Endometrial microvascular endothelial cells (primary cell): ENCODE data around the gene DSCAML1. TPM values are rescaled to one million over a fixed set of nuclear protein-coding genes. Genes with fewer than 3 reads are reported as not detected.
"Not testable (repeated sequence)": the region's sequence is repeated elsewhere in the genome, so short reads cannot be mapped to it uniquely, and the experiment has no call there.

ENCODE experiments used
- in situ Hi-C: cut with HindIII; loops from 2 replicates; pipeline ENCODE4 v1.10.0; 2017; ENCODE audit warnings: low sequenced_read_pairs, low pct_unique_long_range_greater_than_20kb; ENCODE audit errors: inconsistent ontology term
- total RNA-seq: library from RNA; depleted of rRNA; stranded (reverse); fragments of >200 nt; gene quantifications from one replicate; pipeline ENCODE4 v1.2.3, GENCODE V29; 2015; ENCODE audit errors: inconsistent ontology term

DSCAML1 gene
- total RNA-seq, 1 donor from 2014 or later, result not detected

DNA sequence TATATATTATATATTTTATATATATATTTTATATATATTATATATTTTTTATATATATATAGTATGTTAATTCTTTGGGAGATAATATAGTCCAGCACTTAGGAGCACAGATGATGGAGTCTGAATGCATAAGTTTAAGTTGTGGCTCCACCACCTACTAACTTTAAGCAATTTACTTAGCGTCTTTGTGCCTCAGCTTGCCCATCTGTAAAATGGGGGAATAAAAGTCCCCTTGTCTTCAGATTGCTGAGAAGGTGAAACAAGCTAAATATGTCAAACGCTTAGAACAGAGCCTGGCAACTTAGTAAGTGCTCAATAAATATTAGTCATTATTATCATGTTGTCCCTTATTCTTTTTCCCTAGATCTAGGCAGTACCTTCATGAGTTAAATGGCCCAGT lies 27.5 kb downstream of the DSCAML1 start:
- in situ Hi-C loops, result no loop called here

- in situ Hi-C loops, result no loop called here
Observed at GRCh38 chr11:117768506-117768905, 28.5 kb downstream of the DSCAML1 start.

- in situ Hi-C loops, result no loop called here
Observed at GRCh38 chr11:117767071-117767470, 29.9 kb downstream of the DSCAML1 start.

DNA sequence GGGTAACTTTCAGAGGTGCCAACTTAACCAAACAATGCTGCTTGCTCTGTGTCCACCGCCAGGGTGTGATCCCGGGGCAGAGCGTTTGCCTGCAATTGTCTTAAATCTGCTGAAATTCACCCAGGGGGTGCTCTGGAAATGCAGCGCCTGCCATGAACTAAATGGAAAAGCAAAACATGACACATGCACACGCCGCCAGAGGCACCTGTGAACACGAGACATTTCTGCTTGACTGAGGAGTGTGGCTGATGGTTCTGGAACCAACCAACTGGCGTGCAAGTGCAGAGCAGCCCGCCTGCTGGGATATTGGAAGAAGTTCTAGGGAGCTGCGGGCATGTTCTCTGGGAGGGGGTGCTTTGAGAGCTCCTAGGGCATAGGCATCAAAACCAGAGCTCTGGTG lies 30.4 kb downstream of the DSCAML1 start:
- in situ Hi-C loops, result no loop called here

DNA sequence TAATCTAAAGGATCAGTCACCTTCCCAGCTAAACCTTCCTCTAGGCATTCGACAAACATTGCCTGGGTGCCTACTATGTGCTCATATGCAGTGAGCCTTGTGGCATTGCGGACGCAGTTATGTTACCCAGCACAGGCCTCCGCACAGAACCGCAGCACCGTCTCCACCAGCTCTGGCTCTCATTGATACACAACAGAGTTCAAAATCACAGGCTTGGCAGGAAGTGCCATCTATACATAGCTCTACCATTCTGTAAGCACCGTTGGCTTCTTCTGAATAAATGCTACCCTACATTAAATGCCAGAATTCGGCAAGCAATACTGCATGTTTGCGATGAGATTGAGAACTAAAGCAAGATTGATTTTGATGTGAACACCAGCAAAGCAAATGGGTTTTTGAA lies 31.0 kb downstream of the DSCAML1 start:
- in situ Hi-C loops, result no loop called here

GRCh38 chr11:117765068-117765467 lies 31.9 kb downstream of the DSCAML1 start:
- in situ Hi-C loops, result no loop called here

GRCh38 chr11:117763465-117763864 lies 33.6 kb downstream of the DSCAML1 start:
- in situ Hi-C loops, result not testable (repeated sequence)

- in situ Hi-C loops, result no loop called here
Observed at GRCh38 chr11:117761993-117762392, 35.0 kb downstream of the DSCAML1 start.

DNA sequence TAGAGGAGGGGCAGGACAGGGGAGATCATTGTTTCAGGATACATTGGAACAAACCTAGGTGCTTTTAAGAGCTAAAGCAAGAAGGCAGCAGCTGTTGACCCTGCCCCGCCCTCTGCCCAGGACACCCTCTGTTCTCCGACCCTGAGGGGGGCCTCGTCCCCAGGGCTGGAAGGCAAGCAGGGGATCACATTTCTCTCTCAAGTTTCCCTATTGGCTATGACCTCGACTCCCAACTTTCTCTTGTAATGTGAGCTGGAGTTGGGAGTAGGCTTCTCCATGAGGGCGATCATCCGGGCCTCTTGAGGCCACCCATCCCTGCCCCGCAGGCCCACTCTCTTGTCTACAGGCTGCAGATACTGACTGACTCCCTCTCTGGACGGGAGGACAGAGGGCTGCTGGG lies 37.7 kb downstream of the DSCAML1 start:
- in situ Hi-C loops, result no loop called here

DNA sequence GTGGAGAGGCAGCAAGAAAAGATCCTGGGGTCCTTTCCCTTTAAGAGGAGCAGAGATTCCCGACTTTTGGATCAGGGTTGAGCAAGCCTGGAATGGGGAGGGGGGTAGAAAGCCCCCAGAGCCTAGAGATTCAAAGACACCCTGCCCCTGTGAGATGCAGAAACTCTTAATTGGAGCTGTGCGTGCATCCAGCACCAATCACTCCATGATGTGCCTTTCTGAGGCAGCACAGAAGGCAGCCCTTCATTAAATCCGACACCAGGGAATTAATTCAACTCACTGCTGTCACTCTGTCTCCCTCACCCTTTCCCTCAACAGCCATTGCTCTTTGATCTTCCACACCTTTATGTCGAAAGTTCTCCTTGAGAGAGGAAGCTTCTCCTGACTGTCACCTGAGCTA lies 43.0 kb downstream of the DSCAML1 start:
- in situ Hi-C loops, result no loop called here

DNA sequence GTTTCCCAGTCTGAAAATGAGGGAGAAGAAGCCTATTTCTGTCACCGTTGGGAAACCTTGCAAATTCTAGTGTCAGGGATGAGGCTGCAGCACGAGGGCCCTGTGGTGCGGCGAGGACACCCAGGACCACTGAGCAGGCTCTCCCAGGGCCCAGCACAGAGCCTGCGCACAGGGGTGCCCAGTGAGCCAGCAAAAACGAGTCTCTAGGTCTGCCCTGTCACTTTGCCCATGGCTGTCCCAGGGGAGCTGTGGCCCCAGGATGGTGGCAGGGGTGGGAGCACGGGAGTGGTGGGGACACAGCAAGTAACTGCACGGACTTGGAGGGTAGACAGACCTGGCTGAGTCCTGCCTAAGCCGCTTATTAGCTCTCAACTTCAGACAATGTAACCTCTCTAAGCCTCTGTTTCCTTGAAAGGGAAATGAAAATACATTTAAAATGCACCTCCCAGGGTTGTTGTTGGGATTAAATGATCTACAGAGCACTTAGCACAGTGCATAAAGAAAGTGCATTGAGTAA lies 44.2 kb downstream of the DSCAML1 start:
- in situ Hi-C loops, result no loop called here

DNA sequence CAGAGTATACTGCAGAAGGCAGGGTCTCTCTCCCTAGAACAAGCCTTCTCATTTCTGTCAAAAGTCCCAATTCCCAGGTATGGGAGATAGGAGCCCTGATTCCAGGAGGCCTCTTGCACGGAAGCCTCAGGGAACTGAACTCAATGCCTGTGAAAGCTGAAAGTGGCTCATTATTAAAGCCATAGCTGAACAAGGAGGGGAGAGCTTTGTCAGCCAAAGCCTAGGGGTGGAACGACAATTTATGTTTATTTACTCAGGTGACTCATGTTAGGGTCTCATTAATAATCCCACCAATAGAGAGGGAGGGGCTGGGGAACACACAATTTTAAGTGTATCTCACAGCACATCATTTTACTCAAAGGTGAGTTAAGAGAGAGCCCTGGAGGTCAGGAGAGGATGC lies 44.9 kb downstream of the DSCAML1 start:
- in situ Hi-C loops, result no loop called here

DNA sequence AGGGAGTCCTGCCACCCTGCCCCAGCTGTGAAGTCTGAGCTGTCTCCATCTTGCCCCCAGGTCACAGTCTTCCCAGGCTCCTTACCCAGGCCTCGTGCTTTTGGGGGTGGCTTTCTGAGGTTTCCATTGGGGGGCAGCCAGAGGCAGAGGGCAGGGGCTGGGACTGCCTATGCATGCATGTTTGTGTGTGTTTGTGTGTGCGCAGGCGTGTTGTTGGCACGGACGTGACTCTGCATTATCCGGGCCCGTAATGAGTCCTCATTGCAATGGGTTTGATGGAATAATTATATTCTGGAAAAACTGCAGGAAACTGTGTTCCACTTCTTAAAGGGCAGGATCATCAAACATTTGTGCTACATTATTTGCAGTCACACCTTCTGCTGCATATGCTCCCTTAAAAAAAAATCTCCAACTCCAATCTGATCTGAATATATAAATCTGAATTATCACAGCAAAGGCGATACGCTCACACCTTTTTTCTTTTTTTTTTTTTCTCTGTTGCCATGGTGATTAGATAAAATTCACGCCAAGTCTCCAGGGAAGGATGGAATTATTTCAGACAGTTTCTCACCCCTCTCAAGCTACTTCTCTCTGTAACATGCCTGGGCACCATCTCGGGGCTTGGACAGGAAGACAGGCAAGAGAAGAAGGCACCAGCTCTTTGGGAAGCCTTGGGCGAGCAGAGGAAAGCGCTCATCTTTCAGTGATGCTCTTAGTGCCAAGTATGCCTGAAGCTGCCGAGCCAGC lies 45.9 kb downstream of the DSCAML1 start:
- in situ Hi-C loops, result no loop called here

DNA sequence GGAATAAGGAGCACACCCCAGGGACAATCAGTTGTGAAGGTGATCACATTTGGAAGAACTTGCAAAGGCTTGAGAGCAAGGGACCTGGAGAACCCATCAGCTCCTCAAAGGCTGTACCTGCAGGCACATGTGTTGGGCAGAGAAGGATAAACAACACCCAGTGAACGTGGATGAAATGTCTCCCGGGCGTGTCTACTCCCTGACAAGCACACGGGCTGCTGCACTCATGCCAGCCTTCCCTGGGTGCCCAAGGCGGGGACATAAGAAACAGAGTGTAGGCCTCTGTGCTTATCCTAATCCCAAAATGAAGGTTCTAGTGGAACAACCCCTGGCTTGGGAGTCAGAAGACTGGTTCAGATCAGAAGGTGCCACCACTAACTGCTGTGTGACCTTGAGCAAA lies 46.7 kb downstream of the DSCAML1 start:
- in situ Hi-C loops, result no loop called here

DNA sequence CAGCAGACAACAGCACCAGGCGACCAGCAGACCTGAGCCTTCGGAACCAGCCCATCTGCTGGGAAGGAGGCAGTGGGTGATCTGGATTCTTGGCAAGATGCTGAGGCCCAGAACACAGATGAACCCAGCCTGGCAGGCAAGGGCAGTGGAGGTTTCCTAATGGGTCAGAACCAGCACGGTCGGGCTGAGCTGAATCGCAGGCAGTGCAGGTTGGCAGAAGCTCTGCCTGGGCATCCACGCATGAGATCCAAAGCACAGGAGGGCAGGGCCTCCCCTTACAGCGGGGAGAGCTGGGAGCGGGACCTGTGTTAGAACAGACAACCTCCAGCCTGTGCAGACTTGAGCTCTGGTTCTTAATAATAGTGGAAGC lies 47.5 kb downstream of the DSCAML1 start:
- in situ Hi-C loops, result no loop called here

GRCh38 chr11:117748771-117749540 lies 48.1 kb downstream of the DSCAML1 start:
- in situ Hi-C loops, result no loop called here

DNA sequence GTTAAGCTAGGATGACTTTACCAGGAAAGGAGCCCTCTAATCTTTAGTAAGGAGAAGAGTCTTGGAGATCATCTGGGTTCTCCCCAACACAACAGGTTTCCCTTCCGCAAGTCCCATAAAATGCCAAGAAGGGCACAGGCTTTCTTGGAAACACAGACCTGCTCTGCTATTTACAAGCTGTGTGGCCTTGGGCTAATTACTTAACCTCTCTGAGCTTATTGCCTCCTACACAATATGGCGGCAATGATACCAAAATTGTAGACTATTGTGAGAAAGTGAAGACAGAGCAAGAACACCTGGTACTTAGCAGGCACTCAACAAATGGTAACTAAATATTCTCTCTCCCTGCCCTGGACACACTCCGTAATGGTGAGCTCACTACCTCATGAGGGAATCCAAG lies 49.1 kb downstream of the DSCAML1 start:
- in situ Hi-C loops, result no loop called here

- in situ Hi-C loops, result no loop called here
Observed at GRCh38 chr11:117745346-117745745, 51.7 kb downstream of the DSCAML1 start.

DNA sequence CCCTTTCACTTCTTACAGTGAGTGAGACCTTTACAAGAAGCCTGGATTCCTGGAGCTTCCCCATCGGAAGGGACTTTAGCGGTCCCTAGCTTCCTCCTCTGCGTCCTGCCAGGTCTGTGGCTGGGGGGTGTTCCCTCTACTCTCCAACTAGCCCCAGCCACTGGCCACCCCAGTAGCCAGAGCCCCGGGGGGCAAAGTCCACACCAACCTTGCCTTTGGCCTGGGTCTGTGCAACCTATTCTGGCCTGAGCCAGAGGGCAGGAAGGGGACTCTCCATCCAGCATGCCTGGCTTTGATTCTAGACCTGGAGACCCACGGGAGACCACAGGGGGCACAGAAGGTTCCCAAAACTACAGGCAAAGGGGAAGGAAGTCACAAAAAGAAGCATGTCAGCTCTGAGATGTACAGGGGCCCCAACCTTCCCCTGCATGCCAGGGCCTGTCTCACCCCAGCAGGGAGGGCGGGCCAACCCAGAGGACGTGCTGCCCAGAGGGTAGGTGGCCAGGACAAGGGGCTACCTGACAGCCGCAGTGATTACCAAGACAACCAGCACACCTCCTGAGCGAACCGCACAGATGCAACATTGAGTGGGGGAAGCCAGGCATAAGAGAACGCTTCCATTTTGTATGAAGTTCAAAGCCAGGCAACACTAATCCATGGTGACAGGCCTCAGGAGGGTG lies 52.4 kb downstream of the DSCAML1 start:
- in situ Hi-C loops, result no loop called here
